Renal cortical epithelial cell (primary cell): ENCODE measurements around the gene PPP3CA. TPM values are rescaled to one million over a fixed set of nuclear protein-coding genes. Genes with fewer than 3 reads are reported as not detected.

Source experiments
- DNase-seq: peaks from one replicate; pipeline ENCODE4 v3.0.0-alpha.2; 2011; ENCODE audit warnings: low read depth
- total RNA-seq: library from RNA; depleted of rRNA; stranded (reverse); fragments of >200 nt; gene quantifications from 2 replicates; pipeline ENCODE4 v1.2.3, GENCODE V29; 2014

PPP3CA gene
- total RNA-seq: 32.3 and 44.5 TPM in 2 replicates

- DNase-seq: no peak
Measured at GRCh38 chr4:101347267-101347556, at the start of gene PPP3CA. PPP3CA (minus strand) TSS chr4:101347526.

GRCh38 chr4:101393256-101393655 lies 45.9 kb upstream of the PPP3CA start:
- DNase-seq: peak; percentile 89

- DNase-seq: no peak
Measured at GRCh38 chr4:101370663-101371210, 23.4 kb upstream of the PPP3CA start.

- peak; percentile 89 for DNase-seq
Measured at GRCh38 chr4:101367201-101367600, 19.9 kb upstream of the PPP3CA start.

GRCh38 chr4:101366331-101366730 lies 19.0 kb upstream of the PPP3CA start:
- no peak for DNase-seq

GRCh38 chr4:101357751-101358150 lies 10.4 kb upstream of the PPP3CA start:
- no peak for DNase-seq

GRCh38 chr4:101356928-101357327 lies 9.6 kb upstream of the PPP3CA start:
- peak; percentile 93 for DNase-seq

- peak; percentile 90 for DNase-seq
Measured at GRCh38 chr4:101355767-101356702, 8.7 kb upstream of the PPP3CA start.

GRCh38 chr4:101355246-101355645 lies 7.9 kb upstream of the PPP3CA start:
- DNase-seq: no peak

GRCh38 chr4:101349801-101350064 lies 2.4 kb upstream of the PPP3CA start:
- DNase-seq: no peak

GRCh38 chr4:101348995-101349800 lies 1.9 kb upstream of the PPP3CA start:
- no peak for DNase-seq

- no peak for DNase-seq
Measured at GRCh38 chr4:101348367-101348827, 1.1 kb upstream of the PPP3CA start.

- DNase-seq: peak; percentile 85
Measured at GRCh38 chr4:101347557-101348366, 436 bp upstream of the PPP3CA start.

GRCh38 chr4:101346351-101347266 lies 717 bp downstream of the PPP3CA start:
- no peak for DNase-seq

- no peak for DNase-seq
Measured at GRCh38 chr4:101345596-101346350, 1.6 kb downstream of the PPP3CA start.

GRCh38 chr4:101345271-101345595 lies 2.1 kb downstream of the PPP3CA start:
- peak; percentile 31 for DNase-seq

- DNase-seq: no peak
Measured at GRCh38 chr4:101339332-101339731, 8.0 kb downstream of the PPP3CA start.

- DNase-seq: peak; percentile 61
Measured at GRCh38 chr4:101337688-101338087, 9.6 kb downstream of the PPP3CA start.

GRCh38 chr4:101334963-101335572 lies 12.3 kb downstream of the PPP3CA start:
- no peak for DNase-seq

GRCh38 chr4:101332424-101332823 lies 14.9 kb downstream of the PPP3CA start:
- DNase-seq: no peak
